Upper lobe of right lung (tissue), 1 donor: ENCODE measurements around the gene CTRB1. TPM values are rescaled to one million over a fixed set of nuclear protein-coding genes. Genes with fewer than 3 reads are reported as not detected.

Experiments
- ATAC-seq: fragments of 200-7000 bp; cut with Tn5 transposase; one replicate; pipeline ENCODE4 v1.9.1; 2020; ENCODE audit warnings: mild to moderate bottlenecking, moderate library complexity
- DNase-seq: peaks from one replicate; pipeline ENCODE4 v3.0.0-alpha.2; 2020
- H3K27ac ChIP-seq: fragments of 200-600 bp; one replicate; pipeline ENCODE4 v1.8.0; 2022
- H3K27me3 ChIP-seq: fragments of 200-600 bp; one replicate; pipeline ENCODE4 v1.8.0; 2022; ENCODE audit warnings: mild to moderate bottlenecking
- H3K36me3 ChIP-seq: fragments of 200-600 bp; one replicate; pipeline ENCODE4 v1.8.0; 2022
- H3K4me1 ChIP-seq: fragments of 200-600 bp; one replicate; pipeline ENCODE4 v1.8.0; 2022
- H3K4me3 ChIP-seq: fragments of 200-600 bp; one replicate; pipeline ENCODE4 v1.8.0; 2022; ENCODE audit warnings: mild to moderate bottlenecking
- H3K9me3 ChIP-seq: fragments of 200-600 bp; one replicate; pipeline ENCODE4 v1.8.0; 2022
- intact Hi-C: fragments of 100-400 bp; cut with DNase I; formaldehyde crosslinking; loops from one replicate; pipeline ENCODE4 v1.11.0; 2022
- total RNA-seq: library from RNA; stranded (reverse); fragmentation: NEBNext Ultra II Directional; extraction: Animal tissue kit (Norgen Biotek cat#: 25700); gene quantifications from one replicate; pipeline ENCODE4 v1.2.1, GENCODE V29; 2021
- TF ChIP-seq, protein P1 (sequence below): fragments of 200-600 bp; IDR thresholded peaks from one replicate; pipeline ENCODE4 v1.8.0; 2022; ENCODE audit warnings: antibody characterized with exemption
- donor health status: DM: no; HTN: yes; CAD: no; lungs with severe emphysema.

The CTRB1 gene
- total RNA-seq, 1 donor from 2014 or later = not detected

DNA sequence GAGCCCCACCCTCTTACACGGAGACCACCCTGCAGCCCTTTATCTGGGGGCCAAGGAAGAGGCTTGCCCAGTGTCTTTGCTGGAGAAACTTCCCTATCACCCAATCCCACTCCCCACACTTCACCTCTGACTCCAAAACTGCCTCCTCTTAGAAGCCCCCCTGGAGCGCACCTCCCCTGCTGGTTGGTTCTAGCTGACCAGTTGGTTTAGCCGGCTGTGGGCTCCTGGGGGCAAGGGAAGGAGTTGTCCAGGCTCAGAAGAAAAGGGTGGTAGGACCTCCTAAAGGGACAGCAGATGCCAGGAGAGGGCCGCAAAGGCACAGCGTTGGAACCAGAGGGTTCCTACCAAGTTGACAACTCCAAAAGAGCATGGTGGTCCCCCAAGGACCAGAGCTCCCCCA, 30.7 kb downstream of the CTRB1 start:
- TF ChIP-seq, protein P1, sequence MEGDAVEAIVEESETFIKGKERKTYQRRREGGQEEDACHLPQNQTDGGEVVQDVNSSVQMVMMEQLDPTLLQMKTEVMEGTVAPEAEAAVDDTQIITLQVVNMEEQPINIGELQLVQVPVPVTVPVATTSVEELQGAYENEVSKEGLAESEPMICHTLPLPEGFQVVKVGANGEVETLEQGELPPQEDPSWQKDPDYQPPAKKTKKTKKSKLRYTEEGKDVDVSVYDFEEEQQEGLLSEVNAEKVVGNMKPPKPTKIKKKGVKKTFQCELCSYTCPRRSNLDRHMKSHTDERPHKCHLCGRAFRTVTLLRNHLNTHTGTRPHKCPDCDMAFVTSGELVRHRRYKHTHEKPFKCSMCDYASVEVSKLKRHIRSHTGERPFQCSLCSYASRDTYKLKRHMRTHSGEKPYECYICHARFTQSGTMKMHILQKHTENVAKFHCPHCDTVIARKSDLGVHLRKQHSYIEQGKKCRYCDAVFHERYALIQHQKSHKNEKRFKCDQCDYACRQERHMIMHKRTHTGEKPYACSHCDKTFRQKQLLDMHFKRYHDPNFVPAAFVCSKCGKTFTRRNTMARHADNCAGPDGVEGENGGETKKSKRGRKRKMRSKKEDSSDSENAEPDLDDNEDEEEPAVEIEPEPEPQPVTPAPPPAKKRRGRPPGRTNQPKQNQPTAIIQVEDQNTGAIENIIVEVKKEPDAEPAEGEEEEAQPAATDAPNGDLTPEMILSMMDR = no peak
- intact Hi-C loops = no loop called here
- Histone ChIP-seq H3K27me3 (no peaks in the 10 kb centered on the region), H3K9me3 (no peaks in the 10 kb centered on the region), H3K4me1 (peaks cover 87% of the 10 kb centered on the region), H3K4me3 (peak overlapping the region; percentile 82), H3K27ac (peak overlapping the region; percentile 90), H3K36me3 (no peaks in the 10 kb centered on the region)
- ATAC-seq = no peak
- no peak for DNase-seq

DNA sequence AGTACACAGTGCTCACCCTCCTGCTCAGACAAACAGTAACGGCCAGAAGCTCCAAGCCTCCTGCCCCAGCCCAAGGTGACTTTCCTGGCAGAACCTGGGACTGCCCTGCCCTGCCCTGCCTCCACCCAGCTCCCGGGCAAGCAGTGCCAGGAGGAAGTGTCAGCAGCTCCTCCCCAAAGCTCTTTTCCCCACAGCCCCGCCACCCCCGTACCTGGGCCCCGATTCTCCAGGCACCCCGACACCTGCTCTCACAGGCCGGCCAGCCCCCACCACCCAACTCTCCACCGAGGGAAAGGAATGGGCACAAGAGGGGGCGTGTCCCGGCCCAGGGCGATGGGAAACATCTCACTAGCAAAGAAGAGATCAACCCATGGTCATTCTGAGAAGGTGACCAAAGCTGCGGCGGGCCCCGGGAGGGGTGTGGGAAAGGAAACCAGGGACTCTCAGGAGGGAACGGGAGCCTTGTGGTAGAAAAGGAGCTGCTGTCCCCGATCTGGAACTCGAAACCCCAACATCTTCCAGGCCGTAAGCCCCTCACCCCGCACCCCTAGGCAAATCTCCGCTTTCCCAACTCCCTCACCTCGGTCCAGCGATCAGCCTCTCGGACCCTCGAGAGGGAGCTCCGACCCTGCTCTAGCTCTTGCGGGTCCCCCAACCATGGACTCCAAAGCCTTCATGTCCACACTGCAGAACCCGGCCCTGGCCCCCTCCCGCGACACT, 31.5 kb downstream of the CTRB1 start:
- Histone ChIP-seq H3K27me3 (no peaks in the 10 kb centered on the region), H3K4me1 (peaks cover 87% of the 10 kb centered on the region), H3K4me3 (peak overlapping the region; percentile 82), H3K36me3 (no peaks in the 10 kb centered on the region), H3K9me3 (no peaks in the 10 kb centered on the region), H3K27ac (peak overlapping the region; percentile 90)
- intact Hi-C loops = loop anchor here (5.0 kb wide), 1 partner anchor 132 kb away; no protein-coding TSS in a partner anchor
- DNase-seq = peak; percentile 81
- peak; percentile 12 for ATAC-seq
- TF ChIP-seq, protein P1 = no peak

DNA sequence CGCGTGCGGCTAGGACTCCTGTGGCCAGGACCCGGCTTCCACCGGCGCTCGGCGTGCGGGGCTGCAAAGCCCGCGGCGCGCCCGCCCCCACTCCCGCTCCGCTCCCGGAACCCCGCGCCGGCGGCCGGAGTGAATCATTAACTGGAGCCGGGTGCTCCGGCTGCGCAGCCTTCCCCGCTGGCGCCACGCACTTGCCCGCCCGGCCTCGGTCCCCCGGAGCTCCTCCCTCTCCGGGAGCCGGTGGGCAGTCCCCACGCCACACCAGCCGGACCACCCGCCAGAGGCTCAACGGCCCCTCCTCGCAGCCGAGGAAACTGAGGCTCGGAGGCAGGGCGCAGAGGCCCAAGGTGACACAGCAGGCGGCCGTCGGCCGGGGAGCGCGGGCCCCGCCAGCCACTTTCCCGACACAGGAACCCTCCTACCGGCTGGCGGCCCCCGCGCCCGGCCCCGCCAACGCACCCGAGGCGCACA, 32.1 kb downstream of the CTRB1 start:
- TF ChIP-seq, protein P1 = no peak
- Histone ChIP-seq H3K9me3 (no peaks in the 10 kb centered on the region), H3K4me1 (peaks cover 87% of the 10 kb centered on the region), H3K4me3 (peak overlapping the region; percentile 82), H3K27ac (peak overlapping the region; percentile 90), H3K27me3 (no peaks in the 10 kb centered on the region), H3K36me3 (no peaks in the 10 kb centered on the region)
- DNase-seq (peak; percentile 86), ATAC-seq (peak; percentile 42)
- intact Hi-C loops = loop anchor here (5.0 kb wide), 1 partner anchor 131 kb away; no protein-coding TSS in a partner anchor

DNA sequence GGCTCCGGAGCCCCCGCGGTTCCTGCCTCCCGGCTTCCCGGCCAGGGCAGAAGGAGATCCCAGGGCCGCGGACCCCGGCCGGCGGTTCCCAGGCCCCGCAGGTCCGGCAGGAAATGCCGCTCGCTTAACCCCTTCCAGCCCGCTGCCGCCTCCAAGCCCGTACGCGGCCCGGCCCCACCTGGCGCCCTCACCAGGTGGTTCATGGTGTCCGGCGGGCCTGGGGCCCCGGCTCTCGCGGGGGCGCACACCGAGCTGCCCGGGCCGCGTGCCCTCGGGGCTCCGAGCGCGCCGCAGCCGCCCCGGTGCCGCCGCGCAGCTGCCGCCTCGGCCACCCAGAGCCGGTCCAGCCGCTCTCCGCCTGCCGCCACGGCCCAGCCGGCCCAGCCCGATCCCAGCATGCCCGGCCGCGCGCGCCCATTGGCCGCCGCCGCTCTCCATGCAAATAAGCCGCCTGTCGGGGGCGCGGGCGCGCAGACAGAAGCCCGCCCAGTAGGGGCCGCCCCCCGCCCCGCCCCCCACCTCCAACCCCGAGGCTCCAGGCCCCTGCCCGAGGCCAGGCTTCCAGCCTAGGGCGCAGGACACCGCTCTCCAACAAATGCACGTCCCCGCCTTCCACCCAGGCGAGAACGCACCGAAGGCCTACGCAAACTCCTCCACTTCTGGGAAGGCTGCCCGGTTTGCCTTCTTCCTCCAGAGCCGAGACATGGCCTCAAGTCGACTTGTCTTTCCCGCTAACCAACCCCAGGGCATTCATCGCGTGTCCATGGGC, 32.7 kb downstream of the CTRB1 start, which contains the start of gene BCAR1:
BCAR1 (minus strand) TSS at position 345 of the 769 bp plus-strand sequence; CDS start at position 203, 142 bp downstream.
- peak within 1 kb of the TSS; percentile 82 for H3K4me3 ChIP-seq
- ATAC-seq (peak; percentile 86), DNase-seq (peak; percentile 96)
- no peaks in the 10 kb centered on the region for H3K27me3 ChIP-seq
- no peaks in the 10 kb centered on the region for H3K9me3 ChIP-seq
- intact Hi-C loops = loop anchor here (5.0 kb wide), 1 partner anchor 131 kb away; no protein-coding TSS in a partner anchor
- peak within 1 kb of the TSS; percentile 90 for H3K27ac ChIP-seq
- peaks cover 87% of the 10 kb centered on the region for H3K4me1 ChIP-seq
- TF ChIP-seq, protein P1 = no peak
- H3K36me3 ChIP-seq = no peaks in the 10 kb centered on the region

DNA sequence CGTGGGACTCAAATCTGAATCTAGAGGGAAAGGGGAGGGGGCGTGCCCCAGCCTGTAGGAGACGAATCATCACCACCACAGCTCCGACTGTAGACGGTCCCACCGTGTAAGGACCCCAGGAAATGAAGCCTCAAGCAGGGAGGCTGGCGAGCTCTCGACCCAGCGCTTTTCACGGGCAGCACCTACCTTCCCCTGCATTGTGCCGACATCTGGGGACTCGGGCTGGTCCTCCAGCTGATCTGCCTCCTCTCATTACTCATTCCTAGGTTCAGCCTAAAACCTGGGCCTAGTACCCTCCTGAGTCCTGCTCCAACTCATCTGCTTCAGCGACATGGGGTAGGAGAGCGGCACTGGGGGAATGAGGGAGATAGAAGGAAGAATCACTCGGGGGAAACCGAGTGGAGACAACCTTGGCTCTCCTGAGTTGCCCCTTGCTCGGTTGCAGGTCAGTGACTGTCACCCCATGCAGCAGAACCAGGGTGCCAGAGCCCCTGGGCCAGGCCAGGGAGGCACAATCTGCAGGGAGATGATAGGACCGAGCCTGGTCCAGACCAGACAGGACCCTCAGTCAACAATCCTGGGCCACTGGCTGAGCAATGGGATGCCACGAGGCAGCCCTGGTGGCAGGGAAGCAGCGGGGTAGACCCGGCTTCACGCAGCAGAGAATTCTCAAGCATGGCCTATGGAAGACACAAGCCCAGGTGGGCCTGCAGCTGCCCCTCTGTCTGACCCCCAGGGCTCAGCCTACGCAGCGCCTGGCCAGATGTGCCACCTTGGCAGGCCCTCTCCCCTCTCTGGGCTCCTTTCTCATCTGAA, 33.5 kb downstream of the CTRB1 start:
- TF ChIP-seq, protein P1 = no peak
- Histone ChIP-seq H3K4me1 (peaks cover 87% of the 10 kb centered on the region), H3K9me3 (no peaks in the 10 kb centered on the region), H3K4me3 (peak overlapping the region; percentile 28), H3K27ac (peak overlapping the region; percentile 81), H3K27me3 (no peaks in the 10 kb centered on the region), H3K36me3 (no peaks in the 10 kb centered on the region)
- intact Hi-C loops = loop anchor here (5.0 kb wide), 1 partner anchor 130 kb away; no protein-coding TSS in a partner anchor
- DNase-seq (no peak), ATAC-seq (no peak)
